ELF-1 (cell line): ENCODE measurements around the gene EPS15.

Experiments
- DNase-seq: peaks from one replicate; pipeline ENCODE4 v3.0.0-alpha.2; 2016; ENCODE audit warnings: low read depth, low spot score

Gene EPS15

DNA sequence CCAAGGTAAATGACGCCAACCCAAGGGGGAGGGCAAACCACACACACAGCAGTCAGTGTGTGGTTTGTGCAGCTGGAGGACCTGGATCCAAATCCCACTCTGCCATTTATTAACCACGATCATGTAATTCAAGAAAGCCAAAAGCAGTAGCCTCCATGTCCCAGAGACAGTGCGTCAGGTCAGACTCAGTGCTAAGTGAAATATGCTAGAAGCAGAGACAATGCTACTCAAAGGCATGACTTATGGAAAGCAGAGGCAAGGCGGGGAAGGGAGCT is 202.3 kb downstream of the EPS15 start:
- DNase-seq: no peak

DNA sequence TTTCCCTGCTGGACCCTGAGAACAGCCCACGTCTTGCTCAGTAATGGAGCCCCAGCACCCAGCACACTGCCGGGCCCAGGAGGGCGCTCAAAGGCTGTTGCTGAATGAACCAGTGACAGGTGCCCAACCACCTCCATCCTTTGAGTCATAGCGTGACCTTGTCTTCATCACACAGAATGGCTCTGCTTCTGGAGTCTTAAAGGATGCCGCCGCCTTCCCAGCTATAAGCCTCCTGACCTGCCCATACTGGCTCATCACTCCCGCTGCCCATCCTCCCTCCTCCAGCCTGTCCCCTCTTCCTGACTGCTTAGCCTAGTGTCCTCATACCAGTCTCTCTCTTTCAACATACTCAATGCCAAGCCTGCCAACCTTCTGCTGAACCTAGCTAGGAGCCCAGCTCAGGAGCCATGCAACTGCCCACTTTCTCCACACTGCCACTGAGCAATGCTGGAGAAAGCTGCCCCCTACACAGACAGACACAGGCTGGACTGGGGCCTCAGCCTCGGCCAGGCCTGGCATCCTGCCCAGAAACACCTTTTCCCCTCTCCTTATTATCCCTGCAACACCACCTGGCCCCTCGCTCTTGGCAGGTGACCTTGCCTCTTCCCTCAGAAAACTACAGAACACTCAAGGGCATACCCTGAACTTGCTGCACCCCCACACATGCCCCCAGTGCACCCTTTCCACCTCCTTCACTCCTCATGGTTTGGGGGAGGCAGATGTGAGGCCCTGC is 202.8 kb downstream of the EPS15 start:
- DNase-seq: no peak

DNA sequence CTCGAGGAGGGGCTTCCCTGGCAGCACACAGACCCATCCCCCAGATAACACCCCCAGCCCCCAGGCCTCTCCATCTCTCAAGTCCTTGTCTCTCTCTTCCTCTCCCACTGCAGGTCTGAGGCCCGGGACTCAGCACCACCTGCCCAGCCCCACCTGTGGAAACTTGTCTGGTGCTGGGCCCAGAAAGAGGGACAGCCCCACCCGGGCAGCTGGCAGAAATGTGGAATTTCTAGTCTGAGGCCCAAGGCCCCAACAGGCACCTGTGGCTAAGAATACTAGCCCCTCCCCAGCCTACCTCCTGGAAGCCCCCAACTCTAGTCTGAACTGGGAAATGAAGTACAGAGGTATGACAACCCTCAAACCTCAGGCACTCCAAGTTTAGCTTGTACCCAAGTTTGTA is 204.1 kb downstream of the EPS15 start:
- no peak for DNase-seq

DNA sequence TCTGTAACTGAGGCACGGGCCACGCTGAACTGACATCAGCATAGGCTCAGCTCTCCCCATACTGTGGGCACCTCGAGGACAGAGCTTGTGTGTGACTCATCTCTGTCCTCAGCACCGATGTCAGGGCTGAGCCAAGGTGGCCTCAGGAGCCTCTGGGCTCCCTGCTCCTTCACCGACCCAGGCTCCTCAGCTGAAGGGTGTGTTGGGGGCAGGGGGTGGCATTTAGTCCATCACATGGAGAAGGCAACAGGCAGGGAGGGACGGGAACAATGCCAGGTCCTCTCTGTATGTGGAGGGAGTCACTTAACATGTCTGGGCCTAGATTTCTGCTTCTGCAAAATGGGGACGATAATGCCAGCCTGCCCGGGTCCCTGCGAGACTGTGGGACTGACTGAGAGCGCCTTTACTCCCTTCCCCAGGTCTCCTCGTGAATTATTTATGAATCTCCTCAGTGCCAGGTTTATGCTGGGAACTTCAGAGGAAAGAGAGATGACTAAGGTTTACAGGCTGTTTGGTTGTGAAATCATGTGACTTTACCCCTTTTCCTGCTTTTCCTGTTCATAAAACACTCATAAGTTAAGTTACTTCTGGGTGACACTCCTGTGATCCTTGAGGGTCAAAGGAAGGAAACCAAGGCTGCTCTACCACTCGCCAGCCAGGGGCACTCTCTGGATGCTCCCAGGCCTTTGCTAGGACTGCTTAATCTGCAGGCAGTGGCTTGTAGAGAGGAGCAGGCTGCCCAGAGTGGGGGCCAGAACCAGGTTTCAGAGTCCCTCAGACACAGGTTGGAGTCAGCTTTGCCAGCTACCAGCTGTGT is 204.9 kb downstream of the EPS15 start:
- DNase-seq: no peak

DNA sequence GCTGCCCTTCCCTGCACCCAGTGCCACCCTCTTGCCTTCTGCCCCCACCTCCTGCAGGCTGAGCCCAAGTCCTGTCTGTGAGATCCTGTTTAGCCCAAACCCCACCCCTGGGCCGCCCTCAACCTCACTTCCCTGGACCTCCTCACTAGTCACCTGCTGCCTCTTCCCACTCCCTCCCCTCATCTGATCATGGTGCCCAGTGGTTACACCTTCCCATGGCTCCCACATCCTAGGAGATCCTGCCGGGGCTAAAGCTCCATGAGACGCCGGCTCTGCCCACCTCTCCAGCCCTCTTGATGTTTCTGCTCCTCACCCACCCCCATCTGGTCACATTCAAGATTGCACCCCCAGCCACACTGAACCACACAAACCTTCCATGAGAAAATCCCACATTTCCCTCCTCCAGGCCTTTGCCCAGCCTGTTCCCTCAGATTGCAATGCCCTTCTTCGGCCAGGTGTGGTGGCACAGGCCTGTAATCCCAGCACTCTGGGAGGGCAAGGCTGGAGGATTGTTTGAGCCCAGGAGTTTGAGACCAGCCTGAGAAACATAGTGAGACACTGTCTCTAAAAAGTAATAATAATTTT is 205.7 kb downstream of the EPS15 start:
- DNase-seq: peak; percentile 40

DNA sequence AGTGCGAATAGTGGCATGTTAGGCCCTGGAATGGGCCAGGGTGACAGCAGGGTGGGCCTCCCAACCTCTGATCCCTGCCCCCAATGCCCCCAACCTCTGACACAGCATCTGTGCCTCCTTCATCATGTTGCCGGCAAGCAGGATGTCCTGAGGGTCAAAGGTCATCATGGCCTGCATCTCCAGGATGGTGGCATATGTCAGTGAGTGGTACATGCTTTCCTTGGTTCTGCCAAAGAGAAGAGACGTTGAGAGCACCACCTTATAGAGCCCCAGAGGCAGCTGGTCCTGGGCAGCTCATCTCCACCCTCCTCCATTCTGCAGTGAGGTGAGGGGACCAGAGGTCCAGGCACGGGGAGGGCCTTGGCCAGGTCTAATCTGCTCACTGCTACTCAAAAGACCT is 206.3 kb downstream of the EPS15 start:
- DNase-seq: no peak

DNA sequence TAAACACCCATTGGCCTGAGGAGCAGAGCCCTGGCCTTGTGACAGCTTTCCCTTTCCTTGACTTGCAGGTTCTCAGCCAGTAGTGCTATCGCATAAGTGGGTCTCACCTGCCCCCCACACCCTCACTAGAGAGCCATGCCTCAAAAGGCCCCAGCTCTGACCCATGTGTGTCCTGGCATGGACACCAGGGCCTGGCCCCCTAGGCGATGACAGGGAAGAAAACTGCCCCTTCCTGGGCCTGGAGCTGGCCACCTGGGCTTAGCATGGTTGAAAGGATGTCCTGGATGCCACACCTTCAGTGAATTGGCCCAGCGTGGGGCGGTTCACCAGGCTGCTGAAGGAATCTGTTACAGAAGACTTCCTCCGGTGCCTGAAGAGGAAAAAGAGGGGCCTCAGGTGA is 207.2 kb downstream of the EPS15 start:
- no peak for DNase-seq

DNA sequence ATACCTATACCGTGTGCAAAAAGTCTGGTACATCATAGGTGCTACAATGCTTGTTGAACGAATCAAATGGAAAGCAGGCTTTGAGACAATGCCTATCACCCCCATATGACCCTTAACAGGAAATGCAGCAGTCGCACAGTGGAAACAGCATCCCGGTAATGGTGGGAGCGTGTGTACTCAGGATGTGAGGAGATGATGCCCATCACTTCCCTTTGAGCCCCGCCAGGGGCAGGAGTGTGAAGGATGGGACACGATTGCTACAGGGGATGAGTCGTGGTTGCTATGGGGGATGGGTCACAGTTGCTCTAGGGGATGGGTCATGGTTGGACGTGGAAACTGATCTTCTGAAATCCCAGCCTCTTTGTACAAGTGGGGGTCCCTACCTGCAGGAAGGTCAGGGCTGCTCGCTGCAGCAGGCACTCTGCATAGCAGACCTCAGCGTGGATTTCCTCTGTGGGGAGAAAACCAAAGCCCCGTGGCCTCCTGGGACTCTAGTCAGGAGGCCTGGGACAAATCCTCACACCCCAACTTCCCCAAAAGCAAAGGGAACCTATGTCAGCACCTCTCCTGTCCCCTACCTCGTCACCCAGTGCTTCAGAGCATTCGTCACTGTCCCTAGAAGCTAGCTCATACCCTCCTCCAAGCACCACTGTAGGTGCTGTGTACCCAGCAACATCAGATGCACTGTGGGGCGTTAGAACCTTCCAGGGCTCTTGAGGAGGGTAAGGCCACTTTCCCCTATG is 208.0 kb downstream of the EPS15 start:
- DNase-seq: no peak

DNA sequence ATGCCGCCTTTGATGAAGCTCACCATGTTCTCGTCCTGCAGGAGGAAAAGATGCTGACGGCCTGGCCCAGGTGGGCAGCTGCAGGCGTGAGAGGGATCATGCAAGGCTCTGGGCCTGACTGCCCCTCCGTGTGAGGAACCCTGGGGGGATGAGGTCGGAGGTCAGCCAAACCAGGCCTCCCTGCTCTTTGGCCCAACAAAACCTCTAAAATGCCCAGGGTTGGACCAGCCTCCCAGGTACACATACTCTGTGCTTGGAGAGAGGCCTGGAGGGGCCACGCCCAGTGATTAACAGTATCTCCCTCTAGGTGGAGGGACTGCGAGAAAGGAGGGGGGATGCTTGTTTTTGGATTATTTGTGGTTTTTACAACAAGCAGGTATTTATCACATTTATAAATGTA is 209.8 kb downstream of the EPS15 start:
- peak; percentile 45 for DNase-seq

DNA sequence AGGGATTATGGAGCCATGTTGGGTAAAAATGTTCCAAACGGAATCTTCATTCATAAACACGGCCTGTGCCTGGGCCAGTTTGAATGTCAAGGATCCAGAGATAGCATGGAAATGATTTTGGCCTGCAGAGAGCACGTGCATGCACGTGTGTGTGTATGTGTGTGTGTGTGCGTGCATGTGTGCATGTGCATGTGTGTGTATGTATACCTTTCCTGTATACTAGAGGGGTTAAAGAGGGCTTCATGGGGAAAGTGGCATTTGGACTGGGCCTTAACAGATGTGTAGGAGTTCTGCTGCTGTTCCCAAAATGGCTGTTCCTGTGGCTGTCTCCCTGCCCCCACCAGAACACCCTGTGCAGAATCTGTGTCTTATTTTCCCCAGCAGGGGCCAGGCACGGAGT is 210.4 kb downstream of the EPS15 start:
- no peak for DNase-seq

DNA sequence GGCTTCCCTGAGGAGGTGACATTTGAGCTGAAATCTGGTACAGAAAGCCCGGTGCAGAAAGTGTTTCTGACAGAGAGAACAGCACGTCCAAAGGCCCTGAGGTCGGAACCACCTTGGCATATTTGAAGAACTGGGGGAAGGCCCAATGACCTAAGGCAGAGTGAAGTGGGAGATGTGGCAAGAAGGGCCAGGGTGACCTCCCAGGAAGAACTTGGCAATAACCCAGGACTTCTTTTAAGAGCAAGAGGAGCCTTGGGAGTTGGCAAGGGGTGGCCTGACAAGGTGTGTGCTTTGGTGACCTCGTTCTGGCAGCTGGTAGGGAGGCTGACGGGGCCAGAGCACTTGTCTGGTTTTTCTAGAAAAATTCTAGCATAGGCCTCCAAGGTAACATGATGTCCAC is 212.1 kb downstream of the EPS15 start:
- no peak for DNase-seq

DNA sequence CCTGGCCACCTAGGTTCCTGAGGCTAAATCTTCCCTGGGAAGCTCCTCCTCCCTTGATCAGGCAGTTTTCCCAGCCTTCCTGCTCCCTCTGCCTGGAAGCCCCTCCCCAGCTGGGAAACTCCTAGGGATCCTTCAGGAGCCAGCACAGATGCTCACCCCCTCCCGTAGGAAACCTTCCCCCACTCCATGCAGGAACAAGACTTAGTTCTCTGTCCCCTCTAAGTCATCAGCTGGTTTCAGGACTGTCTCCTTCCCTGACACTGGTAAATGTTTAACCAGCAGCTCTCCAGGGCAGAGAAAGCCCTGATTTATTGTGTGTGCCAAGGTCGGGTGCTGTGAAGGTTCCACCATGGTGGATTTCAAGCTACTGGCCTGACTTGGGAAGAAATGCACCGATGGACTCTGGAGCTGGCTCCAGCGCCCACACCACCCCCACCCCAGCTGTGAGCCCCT is 213.7 kb downstream of the EPS15 start:
- no peak for DNase-seq

DNA sequence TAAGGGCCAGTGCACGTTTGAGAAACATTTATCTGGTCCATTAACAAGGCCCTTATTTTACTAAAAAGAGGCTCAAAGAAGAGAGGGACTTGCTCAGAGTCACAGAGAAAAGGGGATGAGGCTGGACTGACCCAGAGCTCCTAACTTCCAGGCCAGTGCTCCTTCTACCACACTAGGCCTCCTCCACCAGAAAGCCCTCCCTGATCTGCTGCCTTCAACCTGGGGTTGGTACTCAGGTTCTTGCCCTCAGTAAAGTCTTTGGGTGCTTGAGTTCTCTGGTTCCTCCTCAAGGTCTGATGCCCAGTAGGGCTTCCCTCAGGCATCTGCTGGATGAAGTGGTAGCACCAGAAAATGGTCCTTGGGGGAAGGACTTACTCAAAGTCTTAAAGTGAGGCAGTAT is 214.7 kb downstream of the EPS15 start:
- no peak for DNase-seq
